ENCODE data around the gene HSP90AB1.
A peak's percentile ranks its signal among the peaks of the same experiment; 100 is the strongest.

HSP90AB1 gene

DNA sequence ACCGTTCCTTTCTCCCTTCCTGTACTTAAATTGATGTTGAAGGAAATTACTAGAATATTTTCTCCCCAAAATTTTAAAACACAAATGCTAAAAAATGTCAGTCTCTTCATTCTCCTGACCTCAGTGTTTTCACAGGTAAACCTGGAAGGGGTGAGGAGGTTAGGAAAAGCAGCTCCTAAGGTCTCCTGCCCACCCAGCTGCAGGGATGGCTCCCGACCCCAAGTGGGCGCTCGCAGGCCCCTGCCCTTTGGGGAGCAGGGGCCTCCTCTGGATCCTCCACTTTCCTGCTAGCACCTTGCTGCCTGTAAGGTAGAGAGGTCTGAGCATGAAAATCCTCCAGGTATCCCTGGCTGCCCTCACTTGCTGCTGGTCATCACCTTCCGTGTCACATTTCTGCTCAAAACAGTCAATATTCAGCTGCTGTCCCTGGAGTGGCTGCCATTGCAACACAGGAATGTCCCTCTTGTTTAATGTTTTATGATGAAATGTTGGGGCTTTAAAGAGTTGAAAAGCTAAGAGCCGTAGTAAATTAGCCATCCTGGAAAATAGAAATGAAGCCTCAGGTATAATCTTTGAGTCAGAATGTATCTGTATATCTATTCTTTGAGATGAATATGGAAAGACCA, 10.9 kb upstream of the HSP90AB1 start:
- DNase-seq (ENCODE audit: low read depth), result no peak

DNA sequence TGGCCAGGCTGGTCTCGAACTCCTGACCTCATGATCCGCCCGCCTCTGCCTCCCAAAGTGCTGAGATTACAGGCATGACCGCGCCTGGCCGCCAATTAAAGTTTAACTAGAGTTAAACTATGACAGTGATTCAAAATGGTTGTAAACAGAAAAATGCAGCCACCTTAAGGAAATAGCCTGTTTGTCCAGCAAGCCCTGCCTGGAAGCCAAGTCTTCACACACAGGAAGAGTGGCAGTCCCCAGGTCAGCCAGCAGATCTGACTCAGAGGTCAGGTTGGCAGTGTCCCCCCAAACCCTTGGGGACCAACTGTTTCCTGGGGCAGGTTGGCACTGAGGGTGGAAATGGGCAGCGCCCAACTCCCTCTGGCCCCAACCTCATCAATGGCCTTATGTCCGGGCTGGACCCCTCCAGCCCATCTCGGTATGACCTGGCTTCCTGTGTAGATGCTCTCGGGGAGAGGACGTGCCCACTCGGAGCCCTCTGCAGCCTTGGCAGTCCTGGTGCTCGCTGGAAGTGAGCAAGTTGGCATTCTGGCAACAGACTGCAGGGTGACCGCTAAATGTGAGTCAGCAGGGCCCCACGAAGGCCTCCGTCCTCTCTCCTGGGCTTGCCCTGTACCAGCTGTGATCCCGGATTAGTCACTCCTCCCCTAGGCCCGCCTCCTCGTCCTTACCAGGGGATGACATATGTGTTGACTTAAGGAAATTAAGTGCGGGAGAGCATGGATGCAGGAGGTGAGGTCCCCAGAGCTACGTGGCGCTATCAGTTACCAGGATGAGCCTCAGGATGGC, 9.7 kb upstream of the HSP90AB1 start:
- peak; percentile 95 for DNase-seq (ENCODE audit: low read depth)

DNA sequence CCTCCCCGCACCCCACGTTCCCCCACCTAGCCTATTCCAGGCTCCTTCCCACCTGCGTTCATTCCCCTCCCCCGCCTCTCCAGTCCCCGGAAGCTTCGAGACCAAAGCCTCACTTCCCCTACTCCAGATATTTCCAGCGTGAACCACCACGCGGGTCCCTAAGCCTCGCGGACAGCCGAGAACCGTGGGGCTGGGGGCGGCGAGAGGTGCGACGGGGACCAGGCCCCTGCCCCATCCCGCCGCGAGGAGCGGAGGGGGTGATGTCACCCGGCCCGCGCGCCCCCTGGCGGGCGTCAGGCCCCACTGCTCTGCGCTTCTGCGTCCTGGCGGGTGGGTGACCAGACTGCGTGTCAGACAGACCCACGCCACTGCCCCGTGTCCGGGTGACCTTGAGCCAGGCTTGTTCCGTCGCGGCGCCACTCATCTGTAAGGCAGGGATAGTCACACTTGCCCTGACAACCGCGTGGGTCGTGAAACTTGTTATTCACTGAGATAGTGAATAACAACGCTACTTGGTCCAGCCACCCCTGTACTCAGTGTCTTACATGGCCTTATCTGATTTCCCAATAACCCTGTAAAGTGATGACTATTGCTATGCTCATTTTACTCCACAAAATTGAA, 9.0 kb upstream of the HSP90AB1 start:
- DNase-seq (ENCODE audit: low read depth), result no peak

DNA sequence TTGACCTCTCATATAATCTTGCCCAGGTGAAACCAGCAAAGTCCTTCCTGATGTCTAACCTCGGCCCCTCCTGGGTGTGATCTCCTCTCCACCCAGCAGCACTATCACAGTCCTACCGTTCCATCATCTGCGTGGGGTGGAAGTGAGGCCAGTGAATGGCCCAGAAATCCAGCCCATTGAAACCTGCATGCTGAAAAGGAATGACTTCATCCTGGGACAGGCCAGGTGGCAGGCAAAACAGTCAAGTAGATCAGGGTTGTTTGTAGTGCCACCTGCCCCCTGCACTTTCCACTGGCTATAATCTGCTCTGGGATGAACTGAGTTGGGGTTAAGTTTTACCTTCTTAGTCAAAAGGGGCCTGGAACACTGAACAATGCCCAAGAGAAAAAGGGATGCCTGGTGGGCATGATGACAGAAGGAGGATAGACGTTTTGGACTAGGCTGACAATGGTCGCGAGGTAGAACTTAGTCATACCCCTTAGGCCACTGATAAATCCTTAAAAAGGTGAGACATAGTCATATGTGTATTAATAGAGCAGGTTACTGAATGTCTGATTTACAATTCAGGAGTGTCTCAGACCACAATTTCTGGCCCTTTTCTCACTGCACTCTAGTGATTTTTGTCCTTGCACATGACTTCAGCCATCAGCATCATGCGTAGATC, 8.1 kb upstream of the HSP90AB1 start:
- DNase-seq (ENCODE audit: low read depth), result no peak

DNA sequence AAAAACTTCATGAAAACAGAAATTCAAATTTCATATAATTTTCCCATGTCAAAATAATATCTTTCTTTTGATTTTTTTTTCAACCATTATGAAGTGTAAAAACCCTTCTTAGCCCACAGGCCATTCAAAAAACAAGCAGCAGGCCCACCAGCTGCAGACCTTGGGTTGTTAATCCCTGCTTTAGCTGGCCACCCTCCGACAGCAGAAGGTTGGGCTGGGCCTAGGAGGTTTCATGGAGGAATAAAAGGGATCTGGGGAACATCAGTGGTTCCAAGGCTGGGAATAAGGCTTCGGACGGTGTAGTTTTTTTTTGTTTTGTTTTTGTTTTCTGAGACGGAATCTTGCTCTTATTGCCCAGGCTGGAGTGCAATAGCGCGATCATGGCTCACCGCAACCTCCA, 3.6 kb upstream of the HSP90AB1 start:
- no peak for DNase-seq (ENCODE audit: low read depth)

DNA sequence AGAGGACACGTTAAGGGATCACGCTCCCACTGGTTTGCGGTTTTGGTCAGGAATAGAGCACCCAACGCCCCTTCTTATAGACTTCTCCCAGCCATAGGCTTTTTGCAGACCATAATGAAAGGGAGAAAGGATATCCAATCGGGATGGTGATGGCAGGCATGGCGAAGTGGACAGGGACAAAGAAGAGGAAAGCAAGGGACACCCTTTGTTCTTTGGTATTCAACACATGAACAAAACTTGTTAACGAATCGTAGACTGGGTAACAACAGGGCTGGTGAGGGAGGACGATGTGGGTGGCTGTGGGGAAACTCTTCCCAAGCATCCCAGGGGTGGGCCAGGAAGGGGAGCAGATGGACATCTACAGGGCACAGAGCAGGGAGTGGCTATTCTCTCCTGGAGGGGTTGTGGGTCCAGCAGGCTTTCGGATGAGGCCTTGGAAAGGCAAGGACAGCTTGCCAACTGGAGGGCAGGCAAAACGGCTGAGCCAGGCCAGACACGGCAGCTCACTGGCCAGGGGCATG, 1.4 kb upstream of the HSP90AB1 start:
- DNase-seq (ENCODE audit: low read depth), result no peak

DNA sequence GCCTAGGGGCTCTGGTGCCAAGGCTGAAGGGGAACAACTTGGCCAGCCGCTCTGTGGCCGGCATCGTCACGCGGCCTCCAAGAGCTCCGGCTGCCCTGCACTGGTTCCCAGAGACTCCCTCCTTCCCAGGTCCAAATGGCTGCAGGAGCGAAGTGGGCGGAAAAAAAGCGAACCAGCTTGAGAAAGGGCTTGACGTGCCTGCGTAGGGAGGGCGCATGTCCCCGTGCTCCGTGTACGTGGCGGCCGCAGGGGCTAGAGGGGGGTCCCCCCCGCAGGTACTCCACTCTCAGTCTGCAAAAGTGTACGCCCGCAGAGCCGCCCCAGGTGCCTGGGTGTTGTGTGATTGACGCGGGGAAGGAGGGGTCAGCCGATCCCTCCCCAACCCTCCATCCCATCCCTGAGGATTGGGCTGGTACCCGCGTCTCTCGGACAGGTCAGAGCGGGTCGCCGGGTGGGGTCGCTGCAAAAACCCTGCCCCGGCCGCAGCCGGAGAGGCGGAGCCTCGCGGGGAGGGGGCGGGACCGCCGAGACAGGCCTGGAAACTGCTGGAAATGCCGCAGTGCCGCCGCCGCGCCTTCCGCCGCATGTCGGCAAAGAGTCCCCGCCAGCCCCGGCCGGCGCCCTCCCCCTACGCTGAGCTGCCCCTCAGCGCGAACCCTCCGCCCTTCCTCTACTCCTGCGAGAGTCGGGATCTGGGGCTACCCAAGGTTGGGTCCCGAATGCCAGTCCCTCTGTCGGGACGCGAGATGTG, 814 bp upstream of the HSP90AB1 start:
- no peak for DNase-seq (ENCODE audit: low read depth)

DNA sequence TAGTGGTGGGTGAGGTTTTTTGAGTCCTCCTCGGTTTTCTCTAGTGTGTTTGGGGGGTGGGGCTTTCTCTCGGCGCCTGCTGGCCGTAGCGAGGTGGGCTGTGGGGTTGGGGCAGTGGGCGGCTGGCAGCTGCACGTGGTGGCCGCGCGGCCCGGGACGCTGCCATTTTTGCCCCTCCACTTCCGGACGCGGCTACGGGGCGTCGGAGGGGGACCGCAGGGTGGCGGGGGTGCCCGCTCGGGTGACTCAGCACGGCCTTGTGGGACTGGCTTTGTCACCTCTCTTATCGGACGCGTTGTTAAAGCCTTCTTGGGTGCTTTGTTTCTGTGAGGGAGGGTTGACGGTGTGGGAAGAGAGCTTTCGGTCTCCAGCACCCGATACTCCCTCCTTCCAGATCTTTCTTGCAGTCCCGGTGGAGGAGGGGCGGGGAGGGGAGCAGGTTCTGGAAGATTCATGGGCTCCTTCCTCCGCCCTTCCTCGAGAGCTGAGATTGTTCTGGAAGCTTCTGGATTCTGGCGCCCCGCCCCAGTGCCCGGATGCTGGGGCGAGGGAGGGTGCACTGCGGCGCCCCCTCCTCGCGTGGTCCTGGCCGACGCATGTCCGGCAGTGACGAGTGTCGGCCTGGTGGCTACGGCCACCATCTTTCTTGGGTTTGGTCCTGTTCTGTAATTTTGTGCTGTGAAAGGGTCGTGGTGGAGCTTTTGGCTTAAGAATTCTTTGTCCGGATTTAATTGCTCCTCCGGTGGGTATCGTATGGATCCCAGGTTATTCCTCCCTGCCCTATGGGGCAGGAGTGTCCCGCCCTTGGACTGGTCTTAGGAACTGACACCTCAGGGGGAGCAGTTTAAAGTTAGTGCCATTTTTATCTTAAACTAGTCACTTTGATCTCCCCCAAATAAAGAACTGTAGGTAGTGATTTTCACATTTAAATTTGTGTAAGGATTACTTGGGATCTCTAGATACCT, 719 bp downstream of the HSP90AB1 start:
- DNase-seq (ENCODE audit: low read depth), result no peak

DNA sequence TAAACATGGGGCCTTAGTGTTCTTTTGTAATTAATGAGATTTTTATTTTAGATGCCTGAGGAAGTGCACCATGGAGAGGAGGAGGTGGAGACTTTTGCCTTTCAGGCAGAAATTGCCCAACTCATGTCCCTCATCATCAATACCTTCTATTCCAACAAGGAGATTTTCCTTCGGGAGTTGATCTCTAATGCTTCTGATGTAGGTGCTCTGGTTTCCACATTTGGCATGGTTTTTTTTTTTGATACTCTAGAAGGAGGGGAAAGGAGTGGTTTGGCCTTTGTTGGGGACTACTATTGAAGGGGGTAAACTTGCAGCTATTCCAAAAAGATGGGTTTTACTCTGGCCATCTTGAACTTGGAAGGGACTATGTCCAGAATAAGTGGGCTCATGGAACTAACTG, 1.7 kb downstream of the HSP90AB1 start:
- no peak for DNase-seq (ENCODE audit: low read depth)

DNA sequence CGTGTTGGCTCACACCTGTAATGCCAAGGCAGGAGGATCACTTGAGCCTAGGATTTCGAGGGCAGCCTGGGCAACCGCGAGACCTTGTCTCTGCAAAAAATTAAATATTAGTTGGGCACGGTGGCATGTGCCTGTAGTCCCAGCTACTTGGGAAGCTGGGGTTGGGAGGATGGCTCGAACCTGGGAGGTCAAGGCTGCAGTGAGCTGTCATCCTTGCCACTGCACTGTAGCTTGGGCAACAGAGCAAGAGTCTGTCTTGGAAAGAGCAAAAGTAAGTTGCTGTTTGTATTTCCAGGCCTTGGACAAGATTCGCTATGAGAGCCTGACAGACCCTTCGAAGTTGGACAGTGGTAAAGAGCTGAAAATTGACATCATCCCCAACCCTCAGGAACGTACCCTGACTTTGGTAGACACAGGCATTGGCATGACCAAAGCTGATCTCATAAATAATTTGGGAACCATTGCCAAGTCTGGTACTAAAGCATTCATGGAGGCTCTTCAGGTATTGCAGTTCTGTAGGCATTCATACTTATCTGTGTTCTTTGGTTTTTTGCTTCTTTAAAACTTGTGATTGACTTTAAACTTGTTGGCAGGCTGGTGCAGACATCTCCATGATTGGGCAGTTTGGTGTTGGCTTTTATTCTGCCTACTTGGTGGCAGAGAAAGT, 2.3 kb downstream of the HSP90AB1 start:
- no peak for DNase-seq (ENCODE audit: low read depth)

DNA sequence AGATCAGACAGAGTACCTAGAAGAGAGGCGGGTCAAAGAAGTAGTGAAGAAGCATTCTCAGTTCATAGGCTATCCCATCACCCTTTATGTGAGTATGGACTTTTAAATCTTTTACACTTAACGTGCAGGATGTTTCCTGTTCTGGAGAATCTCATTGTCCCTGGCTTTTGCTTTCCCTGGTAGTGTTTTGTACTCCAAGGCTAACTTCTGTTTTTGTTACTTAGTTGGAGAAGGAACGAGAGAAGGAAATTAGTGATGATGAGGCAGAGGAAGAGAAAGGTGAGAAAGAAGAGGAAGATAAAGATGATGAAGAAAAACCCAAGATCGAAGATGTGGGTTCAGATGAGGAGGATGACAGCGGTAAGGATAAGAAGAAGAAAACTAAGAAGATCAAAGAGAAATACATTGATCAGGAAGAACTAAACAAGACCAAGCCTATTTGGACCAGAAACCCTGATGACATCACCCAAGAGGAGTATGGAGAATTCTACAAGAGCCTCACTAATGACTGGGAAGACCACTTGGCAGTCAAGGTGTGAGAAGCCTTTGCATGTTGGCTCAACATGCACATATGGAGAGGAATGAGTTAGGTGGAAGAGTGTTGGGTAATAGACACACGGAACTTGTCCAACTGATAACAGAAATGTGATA, 3.3 kb downstream of the HSP90AB1 start:
- no peak for DNase-seq (ENCODE audit: low read depth)

DNA sequence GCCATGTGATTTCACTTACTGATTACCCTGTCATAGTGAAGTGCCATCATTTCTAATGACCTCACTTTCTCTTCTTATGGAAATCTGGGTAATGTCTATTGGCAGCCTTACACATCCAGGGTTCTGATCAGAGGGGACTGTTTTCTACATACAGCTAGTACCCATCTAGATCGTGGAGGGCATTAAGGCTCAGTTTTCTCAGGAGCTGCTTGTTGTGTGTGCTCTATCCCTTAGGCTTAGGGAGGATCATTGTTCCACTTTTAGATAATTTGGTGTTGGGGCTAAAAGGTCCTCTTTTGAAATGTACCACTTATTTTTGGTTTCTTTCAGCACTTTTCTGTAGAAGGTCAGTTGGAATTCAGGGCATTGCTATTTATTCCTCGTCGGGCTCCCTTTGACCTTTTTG, 3.8 kb downstream of the HSP90AB1 start:
- DNase-seq (ENCODE audit: low read depth), result no peak

DNA sequence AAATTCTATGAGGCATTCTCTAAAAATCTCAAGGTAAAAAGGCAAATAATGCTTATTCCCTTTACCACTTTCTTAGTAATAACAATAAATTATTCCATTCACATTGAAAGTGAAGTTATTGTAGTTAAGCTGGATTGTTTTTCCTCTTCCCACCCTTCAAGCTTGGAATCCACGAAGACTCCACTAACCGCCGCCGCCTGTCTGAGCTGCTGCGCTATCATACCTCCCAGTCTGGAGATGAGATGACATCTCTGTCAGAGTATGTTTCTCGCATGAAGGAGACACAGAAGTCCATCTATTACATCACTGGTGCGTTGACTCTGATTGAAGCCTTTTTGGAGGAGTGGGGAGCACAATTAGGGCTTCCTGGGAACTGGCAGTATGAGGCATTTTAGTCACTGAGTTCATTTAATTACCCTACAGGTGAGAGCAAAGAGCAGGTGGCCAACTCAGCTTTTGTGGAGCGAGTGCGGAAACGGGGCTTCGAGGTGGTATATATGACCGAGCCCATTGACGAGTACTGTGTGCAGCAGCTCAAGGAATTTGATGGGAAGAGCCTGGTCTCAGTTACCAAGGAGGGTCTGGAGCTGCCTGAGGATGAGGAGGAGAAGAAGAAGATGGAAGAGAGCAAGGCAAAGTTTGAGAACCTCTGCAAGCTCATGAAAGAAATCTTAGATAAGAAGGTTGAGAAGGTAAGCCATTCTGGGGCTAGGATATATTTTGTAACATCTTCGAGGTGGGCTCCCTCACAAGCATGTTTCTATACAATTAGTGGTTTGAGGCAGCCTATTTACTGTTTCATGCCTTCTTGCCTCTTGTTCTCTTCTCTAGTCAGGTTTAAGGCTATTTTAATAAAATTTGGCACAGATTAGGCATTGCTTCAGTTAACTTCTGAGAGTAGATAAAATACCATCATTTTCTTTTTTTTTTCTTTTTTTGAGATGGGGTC, 4.9 kb downstream of the HSP90AB1 start:
- no peak for DNase-seq (ENCODE audit: low read depth)

DNA sequence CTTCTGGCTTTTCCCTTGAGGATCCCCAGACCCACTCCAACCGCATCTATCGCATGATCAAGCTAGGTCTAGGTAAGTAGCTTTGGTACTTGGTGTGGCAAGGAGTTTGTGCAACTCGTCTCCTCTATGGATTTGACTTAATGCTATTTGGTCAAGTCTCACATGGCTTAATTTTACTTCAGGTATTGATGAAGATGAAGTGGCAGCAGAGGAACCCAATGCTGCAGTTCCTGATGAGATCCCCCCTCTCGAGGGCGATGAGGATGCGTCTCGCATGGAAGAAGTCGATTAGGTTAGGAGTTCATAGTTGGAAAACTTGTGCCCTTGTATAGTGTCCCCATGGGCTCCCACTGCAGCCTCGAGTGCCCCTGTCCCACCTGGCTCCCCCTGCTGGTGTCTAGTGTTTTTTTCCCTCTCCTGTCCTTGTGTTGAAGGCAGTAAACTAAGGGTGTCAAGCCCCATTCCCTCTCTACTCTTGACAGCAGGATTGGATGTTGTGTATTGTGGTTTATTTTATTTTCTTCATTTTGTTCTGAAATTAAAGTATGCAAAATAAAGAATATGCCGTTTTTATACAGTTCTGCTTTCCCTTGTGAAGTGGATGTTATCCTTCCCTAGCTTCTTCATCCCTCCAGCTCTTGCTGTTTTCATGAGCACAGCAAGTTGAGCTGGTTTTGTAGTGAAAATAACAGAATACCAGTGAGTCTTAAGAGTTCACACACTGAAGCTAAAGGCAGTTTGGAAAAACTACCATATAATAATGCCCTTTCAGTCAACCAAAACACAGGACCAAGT, 6.6 kb downstream of the HSP90AB1 start:
- DNase-seq (ENCODE audit: low read depth), result no peak

DNA sequence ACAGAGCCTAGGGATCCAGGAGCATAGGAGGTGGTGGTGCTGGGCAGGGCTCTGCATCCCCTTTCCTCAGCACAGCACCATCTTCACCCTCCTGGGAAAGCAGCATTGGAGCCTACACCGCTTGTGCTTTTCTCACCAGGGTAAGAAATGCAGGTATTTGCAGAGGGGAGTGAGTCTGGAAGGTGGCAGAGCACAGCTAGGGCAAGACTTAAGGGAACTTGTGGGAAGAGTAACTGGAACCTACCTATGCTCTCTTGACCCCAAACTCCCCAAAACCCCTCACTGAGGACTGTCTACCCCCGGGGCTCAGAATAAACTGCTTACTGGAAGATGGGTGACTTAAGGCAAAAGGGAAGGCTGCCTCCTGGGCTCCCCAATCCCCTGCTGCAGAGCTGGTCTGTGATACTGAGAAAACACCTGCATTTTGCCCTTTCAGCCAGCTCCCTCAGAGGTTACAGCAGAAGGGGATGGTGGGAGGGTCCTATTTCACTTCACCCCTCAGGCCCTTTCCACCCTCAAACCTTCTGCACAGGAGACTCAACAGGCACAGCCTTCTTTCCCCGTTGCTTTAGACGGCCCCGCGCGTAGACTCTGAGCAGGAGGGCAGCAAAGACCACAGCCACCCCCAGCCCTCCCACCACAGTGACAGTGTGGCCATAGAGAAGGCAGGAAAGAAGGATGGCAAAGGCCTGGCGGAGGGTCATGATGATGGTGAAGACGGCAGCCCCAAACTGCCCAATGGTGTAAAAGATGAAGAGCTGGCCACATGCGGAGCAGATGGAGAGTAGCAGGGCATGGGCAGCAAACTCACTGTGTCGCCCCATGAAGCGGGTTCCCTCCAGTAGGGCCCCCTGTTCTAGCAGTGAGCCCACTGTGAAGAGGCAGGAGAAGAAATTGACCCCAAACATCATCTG, 7.5 kb downstream of the HSP90AB1 start:
- DNase-seq (ENCODE audit: low read depth), result no peak

DNA sequence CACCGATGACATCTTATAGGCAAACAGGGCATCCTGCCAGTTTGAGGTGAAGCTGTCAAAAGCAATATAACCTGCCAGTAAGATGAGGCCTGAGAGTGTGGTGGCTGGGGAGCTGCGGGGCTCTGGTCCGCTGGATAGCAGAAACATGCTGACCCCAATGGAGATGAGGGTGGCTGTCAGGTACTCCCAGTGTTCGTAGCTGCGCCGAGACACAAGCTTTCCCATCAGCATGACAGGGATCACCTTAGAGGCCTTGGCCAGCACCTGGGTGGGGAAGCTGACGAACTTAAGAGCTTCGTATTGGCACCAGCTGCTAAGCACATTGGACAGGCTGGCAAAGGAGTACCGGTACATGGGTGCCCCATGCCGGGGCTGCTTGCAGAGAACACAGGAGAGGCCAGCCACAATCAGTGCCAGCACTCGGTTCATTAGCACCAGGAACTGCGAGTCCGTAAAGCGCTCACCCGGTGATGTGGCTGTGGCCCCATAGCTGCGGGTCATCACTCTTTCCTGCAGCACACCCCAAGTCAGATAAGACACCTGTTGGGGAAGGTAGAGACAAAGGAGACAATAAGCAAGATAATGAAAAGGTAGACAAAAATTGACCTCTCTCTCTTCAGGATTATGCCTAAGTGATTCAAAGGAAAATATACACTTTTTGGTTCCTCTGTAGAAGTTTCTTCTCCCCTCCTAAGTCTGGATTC, 8.4 kb downstream of the HSP90AB1 start:
- no peak for DNase-seq (ENCODE audit: low read depth)
